ENCODE measurements around the gene CGNL1. TPM values are rescaled to one million over a fixed set of nuclear protein-coding genes. Genes with fewer than 3 reads are reported as not detected.

CGNL1 gene
- total RNA-seq, 1 experiment from 2014 or later: 34.6 TPM

DNA sequence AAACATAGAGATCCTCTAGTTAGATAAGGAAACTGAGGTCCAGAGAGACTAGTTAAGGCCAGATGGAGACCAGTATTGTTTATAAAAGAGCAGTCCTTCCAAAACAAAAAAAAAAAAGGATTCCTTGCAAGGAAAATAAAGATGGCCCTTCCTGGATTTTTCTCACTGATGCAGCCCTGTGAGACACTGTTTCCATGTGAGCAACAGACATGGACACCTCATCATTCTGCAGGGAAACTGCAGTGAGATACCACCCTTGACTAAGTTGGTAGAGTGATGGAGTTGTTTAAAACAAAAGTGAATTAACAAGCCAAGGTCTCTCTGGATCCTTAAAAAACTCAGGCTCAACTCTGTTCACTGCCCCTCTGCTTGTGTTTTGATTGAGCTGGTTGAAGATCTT lies 149.8 kb downstream of the CGNL1 start:
- Histone ChIP-seq H3K9me3 (ENCODE audit: control insufficient read depth, low read depth, low read length) (no peaks in the 10 kb centered on the region), H3K9ac (ENCODE audit: extremely low read depth, insufficient read length, low read length) (no peak overlapping the region), H2AK5ac (ENCODE audit: insufficient read length, low read length) (no peak overlapping the region), H4K8ac (replicated peaks; ENCODE audit: insufficient read length, low read depth, low read length) (no peak overlapping the region), H3K27ac (ENCODE audit: insufficient read length, low read depth, low read length) (no peak overlapping the region), H4K5ac (ENCODE audit: insufficient read length, low read depth, low read length) (no peak overlapping the region), H2AFZ (ENCODE audit: low read length) (no peak overlapping the region), H3K4me1 (ENCODE audit: insufficient read depth, low read length) (no peaks in the 10 kb centered on the region), H3K79me2 (ENCODE audit: insufficient read depth, low read length) (no peaks in the 10 kb centered on the region), H3K18ac (ENCODE audit: insufficient read length, low read depth, low read length) (no peak overlapping the region), H3K79me1 (ENCODE audit: insufficient read depth, low read depth, low read length, poor library complexity, severe bottlenecking) (no peaks in the 10 kb centered on the region), H4K91ac (ENCODE audit: insufficient read length, low read depth, low read length) (no peak overlapping the region), H3T11ph (ENCODE audit: low read length) (no peak overlapping the region), H3K27me3 (ENCODE audit: insufficient read depth, low read length) (no peaks in the 10 kb centered on the region), H3K56ac (ENCODE audit: insufficient read length, low read depth, low read length) (no peak overlapping the region), H2BK5ac (ENCODE audit: insufficient read length, low read length) (no peak overlapping the region), H3K4me2 (ENCODE audit: insufficient read depth, insufficient read length, low read length) (no peak overlapping the region), H3K14ac (ENCODE audit: insufficient read depth, low read length) (no peak overlapping the region), H2BK120ac (ENCODE audit: low read depth, low read length, poor library complexity, severe bottlenecking) (no peak overlapping the region), H2BK15ac (ENCODE audit: low read depth, low read length) (no peak overlapping the region), H3K4ac (ENCODE audit: low read depth, low read length) (no peak overlapping the region), H2BK20ac (ENCODE audit: low read depth, low read length, poor library complexity, severe bottlenecking) (no peak overlapping the region), H3K23me2 (ENCODE audit: insufficient read length, low read depth, low read length, poor library complexity, severe bottlenecking) (no peaks in the 10 kb centered on the region), H4K20me1 (ENCODE audit: control insufficient read depth, insufficient read depth, insufficient read length) (peaks cover 3% of the 10 kb centered on the region), H3K23ac (ENCODE audit: insufficient read length, low read depth, low read length) (no peak overlapping the region), H2BK12ac (ENCODE audit: insufficient read length, low read depth, low read length) (no peak overlapping the region)
- Mint-ChIP-seq H3K36me3 (ENCODE audit: insufficient read depth in 1 of 3, low read depth in 3 of 3) (peaks cover 14 to 33% (median 31%) of the 10 kb centered on the region in 3 experiments; a peak in 6 of 7 replicates), H3K9me3 (no peaks in the 10 kb centered on the region), H3K27me3 (ENCODE audit: low read depth) (no peaks in the 10 kb centered on the region), H3K4me1 (peaks cover 12 to 16% of the 10 kb centered on the region in 2 experiments), H3K4me3 (no peak overlapping the region), H3K27ac (no peak overlapping the region)
- no peak for DNase-seq
- TF ChIP-seq, protein P1, sequence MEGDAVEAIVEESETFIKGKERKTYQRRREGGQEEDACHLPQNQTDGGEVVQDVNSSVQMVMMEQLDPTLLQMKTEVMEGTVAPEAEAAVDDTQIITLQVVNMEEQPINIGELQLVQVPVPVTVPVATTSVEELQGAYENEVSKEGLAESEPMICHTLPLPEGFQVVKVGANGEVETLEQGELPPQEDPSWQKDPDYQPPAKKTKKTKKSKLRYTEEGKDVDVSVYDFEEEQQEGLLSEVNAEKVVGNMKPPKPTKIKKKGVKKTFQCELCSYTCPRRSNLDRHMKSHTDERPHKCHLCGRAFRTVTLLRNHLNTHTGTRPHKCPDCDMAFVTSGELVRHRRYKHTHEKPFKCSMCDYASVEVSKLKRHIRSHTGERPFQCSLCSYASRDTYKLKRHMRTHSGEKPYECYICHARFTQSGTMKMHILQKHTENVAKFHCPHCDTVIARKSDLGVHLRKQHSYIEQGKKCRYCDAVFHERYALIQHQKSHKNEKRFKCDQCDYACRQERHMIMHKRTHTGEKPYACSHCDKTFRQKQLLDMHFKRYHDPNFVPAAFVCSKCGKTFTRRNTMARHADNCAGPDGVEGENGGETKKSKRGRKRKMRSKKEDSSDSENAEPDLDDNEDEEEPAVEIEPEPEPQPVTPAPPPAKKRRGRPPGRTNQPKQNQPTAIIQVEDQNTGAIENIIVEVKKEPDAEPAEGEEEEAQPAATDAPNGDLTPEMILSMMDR (conservative IDR thresholded peaks at IDR 0.05): no peak
